GM23248 (cell line): ENCODE data around the gene CTBP2.

Experiments used
- EZH2 ChIP-seq: fragments of 200-600 bp; sonication (generic); IDR thresholded peaks from 2 replicates; pipeline ENCODE4 v1.6.1; 2018; ENCODE audit warnings: antibody characterized with exemption, mild to moderate bottlenecking; ENCODE audit not compliant: insufficient read depth, poor library complexity, severe bottlenecking
- EZH2phosphoT487 ChIP-seq: fragments of 200-600 bp; sonication (generic); IDR thresholded peaks from 2 replicates; pipeline ENCODE4 v1.6.1; 2018; ENCODE audit warnings: antibody characterized with exemption, moderate library complexity, mild to moderate bottlenecking, low read depth; ENCODE audit not compliant: insufficient read depth

DNA sequence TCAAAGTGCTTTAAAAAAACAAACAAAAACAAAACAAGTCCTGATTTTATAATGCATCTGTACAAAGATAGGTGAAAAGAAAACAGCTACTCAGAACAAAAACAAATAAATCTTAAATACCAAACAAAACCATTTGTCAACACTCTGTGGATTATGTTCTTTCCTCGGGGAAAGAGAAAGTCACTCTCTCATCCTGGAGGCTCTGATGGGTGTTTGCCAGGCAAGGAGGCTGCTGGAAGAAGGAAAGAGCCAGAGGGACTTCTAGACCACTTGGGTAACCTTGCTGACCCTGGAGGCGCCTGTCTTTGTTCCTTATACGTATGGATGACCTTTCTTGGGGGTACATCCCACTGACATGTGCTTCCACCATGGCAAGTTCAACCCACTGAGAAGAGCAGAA is 125.7 kb downstream of the CTBP2 start:
- TF ChIP-seq EZH2: no peak
- TF ChIP-seq EZH2phosphoT487: no peak
